SU-DHL-6 (cell line): ENCODE results near the gene E2F1.

Source experiments
- H2AFZ ChIP-seq: fragments of 200-600 bp; sonication (generic); 2 replicates; pipeline ENCODE4 v1.6.1; 2014; ENCODE audit warnings: low read depth, mild to moderate bottlenecking, moderate library complexity, mixed read lengths, antibody characterized with exemption, low read length; ENCODE audit not compliant: severe bottlenecking
- H3F3A ChIP-seq: fragments of 200-600 bp; shearing (Covaris generic); 2 replicates; pipeline ENCODE4 v1.6.0; 2016; ENCODE audit warnings: antibody characterized with exemption, mild to moderate bottlenecking; ENCODE audit not compliant: insufficient read depth
- H3K27ac ChIP-seq: fragments of 200-600 bp; sonication (generic); 2 replicates; pipeline ENCODE4 v1.5.1; 2016; ENCODE audit warnings: low read depth, mild to moderate bottlenecking, low read length, moderate library complexity, mixed read lengths
- H3K27me3 ChIP-seq: fragments of 200-600 bp; sonication (generic), shearing (Covaris generic); 2 replicates; pipeline ENCODE4 v1.6.0; 2014; ENCODE audit warnings: mild to moderate bottlenecking, low read length
- H3K36me3 ChIP-seq: fragments of 200-600 bp; sonication (generic); 2 replicates; pipeline ENCODE4 v1.6.1; 2014; ENCODE audit warnings: mild to moderate bottlenecking, low read length, mixed read lengths
- H3K4me2 ChIP-seq: fragments of 300-600, 200-600 bp; shearing (Covaris generic), sonication (generic); 2 replicates; pipeline ENCODE4 v1.6.0; 2014; ENCODE audit warnings: low read length, low read depth, mild to moderate bottlenecking; ENCODE audit not compliant: poor library complexity, severe bottlenecking
- H3K4me3 ChIP-seq: fragments of 200-600 bp; sonication (generic); 2 replicates; pipeline ENCODE4 v1.5.1; 2014; ENCODE audit warnings: antibody characterized with exemption, low read length, mild to moderate bottlenecking, mixed read lengths; ENCODE audit not compliant: insufficient read depth, poor library complexity, severe bottlenecking
- H3K79me2 ChIP-seq: fragments of 200-600 bp; sonication (generic); 2 replicates; pipeline ENCODE4 v1.6.1; 2014; ENCODE audit warnings: mild to moderate bottlenecking, low read length, moderate library complexity; ENCODE audit not compliant: insufficient read depth
- H3K9ac ChIP-seq: fragments of 200-600 bp; sonication (generic); 2 replicates; pipeline ENCODE4 v1.7.0; 2014; ENCODE audit warnings: mild to moderate bottlenecking, low read length
- H3K9me2 ChIP-seq: fragments of 200-600 bp; sonication (generic); replicated peaks from 2 replicates; pipeline ENCODE4 v1.6.1; 2014; ENCODE audit warnings: low read length; ENCODE audit not compliant: insufficient read depth
- H3K9me3 ChIP-seq: fragments of 200-600 bp; sonication (generic); 2 replicates; pipeline ENCODE4 v1.6.1; 2014; ENCODE audit warnings: low read length, mixed read lengths; ENCODE audit not compliant: insufficient read depth
- H4K20me1 ChIP-seq: fragments of 200-600 bp; sonication (generic); 2 replicates; pipeline ENCODE4 v1.6.1; 2014; ENCODE audit warnings: low read depth, mild to moderate bottlenecking, antibody characterized with exemption, low read length, moderate library complexity, mixed read lengths
- CTCF ChIP-seq: fragments of 200-600 bp; sonication (generic); IDR thresholded peaks from one replicate; pipeline ENCODE4 v1.5.1; 2017; ENCODE audit warnings: antibody characterized with exemption, mild to moderate bottlenecking, low read length, moderate library complexity; ENCODE audit not compliant: insufficient read depth, poor library complexity, severe bottlenecking
- EZH2phosphoT487 ChIP-seq: fragments of 200-600 bp; sonication (generic), shearing (Covaris generic); conservative IDR thresholded peaks from 2 replicates; pipeline ENCODE4 v1.6.1; 2018; ENCODE audit warnings: mild to moderate bottlenecking, antibody characterized with exemption, low read length, moderate library complexity, mixed read lengths

Gene E2F1

GRCh38 chr20:33630507-33630906 is 55.7 kb downstream of the E2F1 start:
- Histone ChIP-seq H3K9me3 (no peaks in the 10 kb centered on the region), H3K36me3 (no peaks in the 10 kb centered on the region), H3K4me2 (no peak overlapping the region), H3K4me3 (no peak overlapping the region), H3K27ac (no peak overlapping the region), H3K9ac (no peak overlapping the region), H3K79me2 (no peaks in the 10 kb centered on the region), H3K9me2 (no peaks in the 10 kb centered on the region), H3K27me3 (no peaks in the 10 kb centered on the region), H3F3A (no peaks in the 10 kb centered on the region), H4K20me1 (no peaks in the 10 kb centered on the region), H2AFZ (no peak overlapping the region)
- TF ChIP-seq CTCF (no peak), EZH2phosphoT487 (no peak)

- H3K9ac ChIP-seq: no peak overlapping the region
- H3F3A ChIP-seq: no peaks in the 10 kb centered on the region
- no peaks in the 10 kb centered on the region for H4K20me1 ChIP-seq
- H2AFZ ChIP-seq: no peak overlapping the region
- H3K4me2 ChIP-seq: no peak overlapping the region
- no peak overlapping the region for H3K4me3 ChIP-seq
- no peaks in the 10 kb centered on the region for H3K36me3 ChIP-seq
- no peak overlapping the region for H3K27ac ChIP-seq
- TF ChIP-seq CTCF: no peak
- no peak for TF ChIP-seq EZH2phosphoT487
- H3K9me2 ChIP-seq: no peaks in the 10 kb centered on the region
- no peaks in the 10 kb centered on the region for H3K9me3 ChIP-seq
- H3K27me3 ChIP-seq: no peaks in the 10 kb centered on the region
- H3K79me2 ChIP-seq: no peaks in the 10 kb centered on the region
Measured at GRCh38 chr20:33629979-33630378, 56.2 kb downstream of the E2F1 start.

DNA sequence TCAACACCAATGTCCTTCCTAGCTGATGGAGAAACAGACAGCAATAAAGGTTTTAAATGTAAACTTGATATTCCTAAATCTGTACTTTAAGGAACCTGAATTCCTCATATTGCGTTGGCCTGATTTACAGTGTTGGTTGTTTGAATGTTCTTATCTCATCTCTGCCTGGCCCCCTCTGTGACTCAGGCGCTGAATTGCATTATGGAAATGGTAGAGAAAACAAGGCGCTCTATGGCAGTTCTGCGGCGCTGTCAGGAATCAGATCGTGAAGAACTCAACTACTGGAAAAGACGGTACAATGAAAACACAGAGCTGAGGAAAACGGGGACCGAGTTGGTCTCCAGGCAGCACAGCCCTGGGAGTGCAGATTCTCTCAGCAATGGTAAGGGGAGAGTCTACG is 56.7 kb downstream of the E2F1 start:
- Histone ChIP-seq H3F3A (no peaks in the 10 kb centered on the region), H2AFZ (no peak overlapping the region), H3K79me2 (no peaks in the 10 kb centered on the region), H3K9me3 (no peaks in the 10 kb centered on the region), H3K9me2 (no peaks in the 10 kb centered on the region), H3K27me3 (no peaks in the 10 kb centered on the region), H3K36me3 (no peaks in the 10 kb centered on the region), H3K9ac (no peak overlapping the region), H3K4me3 (no peak overlapping the region), H3K4me2 (no peak overlapping the region), H3K27ac (no peak overlapping the region), H4K20me1 (no peaks in the 10 kb centered on the region)
- TF ChIP-seq CTCF (no peak), EZH2phosphoT487 (no peak)
